GM18867 (cell line): ENCODE measurements around the gene OARD1.
"Not testable (repeated sequence)": the region's sequence is repeated elsewhere in the genome, so short reads cannot be mapped to it uniquely, and the experiment has no call there.

Source experiments
- ATAC-seq: cut with Tn5 transposase; IDR thresholded peaks from one replicate; pipeline ENCODE4 v1.9.1; 2021; ENCODE audit warnings: mild to moderate bottlenecking, moderate library complexity; ENCODE audit not compliant: unreplicated experiment

Gene OARD1, protein sequence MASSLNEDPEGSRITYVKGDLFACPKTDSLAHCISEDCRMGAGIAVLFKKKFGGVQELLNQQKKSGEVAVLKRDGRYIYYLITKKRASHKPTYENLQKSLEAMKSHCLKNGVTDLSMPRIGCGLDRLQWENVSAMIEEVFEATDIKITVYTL

DNA sequence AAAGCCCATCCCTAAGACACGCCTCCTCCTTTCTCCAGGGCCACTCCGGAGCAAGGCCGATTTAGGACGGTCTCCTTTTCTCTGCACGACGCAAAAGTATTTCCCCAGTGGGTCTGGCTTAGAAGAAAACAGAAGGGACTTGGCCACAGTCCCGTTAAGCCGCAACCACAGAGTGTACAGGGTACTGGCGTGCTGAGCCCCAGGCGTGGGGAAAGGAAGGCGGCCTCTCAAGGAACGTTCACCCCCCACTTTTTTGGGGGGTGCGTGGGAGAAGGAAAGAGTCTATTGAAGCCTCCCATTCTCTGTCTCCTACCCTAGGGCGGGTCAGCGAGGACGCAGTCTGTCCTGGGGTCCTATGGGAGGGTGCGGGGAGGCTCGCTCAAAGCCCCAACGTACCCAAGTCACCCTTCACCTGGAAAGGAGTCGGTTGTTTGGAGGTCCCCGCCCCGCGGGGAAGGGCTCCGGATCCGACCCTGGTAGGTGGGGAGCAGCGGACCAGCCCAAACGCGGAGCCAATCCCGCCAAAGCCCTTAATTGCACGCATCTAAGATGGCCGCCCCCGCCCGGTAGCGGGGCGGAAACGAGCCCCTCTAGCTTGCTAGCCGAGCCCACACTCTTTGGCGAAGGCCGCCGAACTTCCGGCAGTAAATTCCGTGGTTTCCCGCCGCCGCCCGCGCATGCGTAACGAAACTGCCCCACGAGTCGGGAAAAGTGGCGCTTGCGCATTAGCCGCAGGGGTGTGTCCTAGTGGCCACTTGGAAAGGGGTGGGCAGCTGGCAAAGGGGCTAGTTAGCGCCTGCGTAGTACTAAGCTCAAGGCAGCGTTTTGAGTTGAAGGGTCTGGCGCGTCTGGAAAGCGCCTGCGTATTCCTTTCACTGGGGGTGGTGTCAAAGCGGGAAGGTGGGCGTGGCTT lies at the start of gene OARD1:
TSS of gene OARD1 (minus strand) at position 434 of the 913 bp plus-strand sequence. CDS start 722 bp downstream, outside the sequence.
- peak; percentile 62 for ATAC-seq

GRCh38 chr6:41120058-41120457 lies 47.9 kb upstream of the OARD1 start:
- ATAC-seq, result no peak

- no peak for ATAC-seq
Measured at GRCh38 chr6:41119508-41119907, 47.4 kb upstream of the OARD1 start.

DNA sequence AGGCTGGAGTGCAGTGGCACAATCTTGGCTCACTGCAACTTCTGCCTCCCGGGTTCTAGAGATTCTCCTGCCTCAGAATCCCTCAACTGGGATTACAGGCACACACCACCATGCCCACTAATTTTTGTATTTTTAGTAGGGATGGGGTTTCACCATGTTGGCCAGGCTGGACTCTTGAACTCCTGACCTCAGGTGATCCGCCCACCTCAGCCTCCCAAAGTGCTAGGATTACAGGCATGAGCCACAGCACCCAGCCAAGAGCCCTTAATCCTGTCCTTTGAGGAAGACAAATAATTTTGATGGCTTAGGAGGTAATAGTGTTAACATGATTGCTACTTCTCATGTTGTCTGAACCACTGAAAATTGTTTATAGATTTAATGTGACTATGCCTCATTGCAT lies 42.9 kb upstream of the OARD1 start:
- ATAC-seq, result not testable (repeated sequence)

GRCh38 chr6:41111017-41111416 lies 38.9 kb upstream of the OARD1 start:
- no peak for ATAC-seq

- ATAC-seq, result no peak
Measured at GRCh38 chr6:41103847-41104246, 31.7 kb upstream of the OARD1 start.

- ATAC-seq, result no peak
Measured at GRCh38 chr6:41100871-41101287, 28.7 kb upstream of the OARD1 start.

DNA sequence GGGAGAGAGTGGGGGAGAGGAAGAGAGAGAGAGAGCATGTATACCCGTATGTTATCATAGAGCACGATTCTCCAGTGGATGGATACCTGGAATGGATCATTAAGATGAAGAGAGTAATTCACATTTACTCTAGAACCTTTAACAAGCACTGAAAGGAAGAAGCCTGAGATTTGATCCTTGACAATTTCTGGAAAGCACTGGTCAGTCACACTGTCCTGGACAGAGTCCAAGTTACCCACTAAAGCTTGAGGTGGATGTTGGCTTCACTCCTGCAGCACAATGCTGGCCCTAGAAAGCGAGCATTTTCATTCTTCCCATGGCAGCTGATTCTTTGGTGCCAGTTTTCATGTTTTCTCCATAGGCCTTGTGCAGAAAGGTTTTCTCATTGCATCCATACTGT lies 26.2 kb upstream of the OARD1 start:
- ATAC-seq, result no peak

DNA sequence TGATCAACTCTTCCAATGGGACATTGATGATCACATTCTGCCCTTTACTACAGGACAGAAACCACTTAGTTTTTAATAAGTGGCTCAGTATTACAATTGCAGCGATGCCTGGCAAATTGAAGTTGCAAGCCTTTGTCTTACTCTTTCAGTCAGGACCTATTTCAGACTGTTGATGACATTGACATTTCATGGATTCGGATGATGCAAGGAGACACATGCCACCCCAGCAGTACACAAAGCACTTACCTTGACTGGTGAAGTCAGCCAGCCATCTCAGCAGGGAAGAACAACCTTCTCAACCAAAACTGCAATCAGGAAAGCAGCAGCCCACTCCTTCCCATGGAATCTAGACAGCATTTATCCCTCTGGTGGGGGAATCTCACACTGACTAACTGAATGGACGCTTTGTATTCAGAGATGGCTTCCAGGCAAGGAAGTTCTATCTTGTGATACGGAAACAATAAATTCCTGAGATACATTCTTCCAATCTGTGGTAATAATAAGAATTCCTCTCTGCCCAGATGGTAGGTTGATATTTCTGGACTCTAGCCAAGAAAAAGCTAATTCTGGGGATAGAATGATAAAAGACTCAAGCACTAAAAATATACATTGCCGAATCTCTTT lies 25.4 kb upstream of the OARD1 start:
- ATAC-seq, result no peak

DNA sequence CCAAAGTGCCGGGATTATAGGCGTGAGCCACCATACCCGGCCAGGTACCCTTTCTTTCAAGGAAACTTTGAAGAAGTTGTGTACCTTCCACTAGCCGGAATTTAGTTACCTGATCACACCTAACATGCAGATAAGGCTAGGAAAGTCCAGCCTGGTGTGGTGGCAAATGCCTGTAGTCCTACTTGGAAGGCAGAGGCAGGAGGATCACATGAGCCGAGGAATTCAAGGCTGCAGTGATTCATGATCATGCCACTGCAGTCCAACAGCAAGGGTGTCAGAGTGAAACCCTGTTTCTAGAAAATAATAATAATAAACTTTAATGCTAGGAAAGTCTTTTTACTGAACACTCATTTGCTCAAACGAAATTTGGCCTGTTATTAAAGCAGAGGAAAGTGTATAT lies 21.6 kb upstream of the OARD1 start:
- ATAC-seq, result no peak

GRCh38 chr6:41092421-41093140 lies 20.4 kb upstream of the OARD1 start:
- ATAC-seq, result no peak

DNA sequence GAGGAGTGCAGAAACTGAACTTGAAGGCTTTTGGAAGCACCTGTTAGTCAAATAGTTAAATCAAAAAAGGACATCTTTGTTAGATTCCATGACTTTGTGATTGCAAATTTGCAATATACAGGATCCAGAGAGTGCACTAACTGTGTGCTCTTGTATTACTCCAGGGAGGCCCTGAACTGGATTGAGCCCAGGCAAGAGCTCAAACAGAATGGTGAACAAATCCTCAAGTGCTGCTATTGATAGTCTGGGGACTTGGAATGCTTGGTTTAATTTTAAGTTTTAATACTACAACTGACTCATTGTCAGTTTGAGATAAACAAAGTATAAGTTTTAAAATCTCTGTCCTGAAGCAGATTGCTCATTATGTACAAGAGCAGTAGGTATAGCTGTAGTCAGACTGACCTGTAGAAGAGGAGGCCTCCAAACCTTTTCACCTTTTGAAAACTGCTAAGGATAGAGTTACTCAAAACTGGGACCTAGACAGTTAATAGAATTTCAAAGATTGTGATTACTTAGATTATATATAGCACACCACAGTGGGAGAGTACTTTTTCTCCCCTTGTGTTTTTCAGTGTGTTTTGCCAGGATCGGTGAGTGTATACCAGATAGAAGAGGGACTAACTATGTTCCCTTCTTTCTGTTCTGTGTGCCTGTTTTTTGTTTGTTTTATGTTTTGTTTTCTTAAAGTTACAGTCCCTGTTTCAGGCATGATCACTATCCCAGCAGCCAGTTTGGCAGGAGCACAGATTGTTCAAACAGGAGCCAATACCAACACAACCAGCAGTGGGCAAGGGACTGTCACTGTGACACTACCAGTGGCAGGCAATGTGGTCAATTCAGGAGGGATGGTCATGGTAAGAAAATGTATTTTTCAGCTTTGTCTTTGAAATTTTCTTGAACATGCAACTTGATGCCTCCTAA lies 18.9 kb upstream of the OARD1 start:
- no peak for ATAC-seq

DNA sequence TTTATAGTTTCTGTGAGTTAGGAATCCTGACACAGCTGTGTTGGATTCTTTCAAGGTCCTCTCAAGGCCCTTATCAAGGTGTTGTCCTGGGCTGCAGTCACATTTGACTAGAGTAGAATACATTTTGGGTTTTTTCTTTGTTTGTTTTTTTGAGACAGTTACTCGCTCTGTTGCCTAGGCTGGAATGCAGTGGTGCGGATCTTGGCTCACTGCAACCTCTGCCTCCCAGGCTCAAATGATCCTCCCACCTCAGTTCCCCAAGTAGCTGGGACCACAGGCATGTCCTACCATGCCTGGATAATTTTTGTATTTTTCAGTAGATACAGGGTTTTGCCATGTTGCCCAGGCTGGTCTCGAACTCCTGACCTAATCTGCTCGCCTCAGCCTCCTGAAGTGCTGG lies 16.3 kb upstream of the OARD1 start:
- ATAC-seq, result no peak

GRCh38 chr6:41085182-41085581 lies 13.0 kb upstream of the OARD1 start:
- ATAC-seq, result no peak

DNA sequence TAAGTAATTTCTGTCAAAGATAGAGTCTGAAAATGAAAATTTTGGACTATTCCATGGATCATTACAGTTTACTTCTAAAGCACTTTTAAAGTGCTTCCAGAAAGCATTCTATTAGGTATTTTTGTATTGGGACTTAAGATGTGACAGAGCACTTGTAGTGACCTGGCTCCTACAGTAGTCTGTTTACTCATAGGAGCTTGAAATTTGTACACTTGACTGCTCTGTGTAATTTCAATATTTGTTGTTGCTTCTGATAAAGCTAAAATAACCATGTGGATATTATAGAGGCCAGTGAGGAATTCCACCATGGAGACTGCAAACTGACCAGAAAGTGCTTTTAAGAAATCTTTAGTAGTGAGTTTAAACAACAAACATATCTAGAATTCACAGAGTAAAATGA lies 10.9 kb upstream of the OARD1 start:
- ATAC-seq, result no peak

- no peak for ATAC-seq
Measured at GRCh38 chr6:41080621-41081020, 8.5 kb upstream of the OARD1 start.

DNA sequence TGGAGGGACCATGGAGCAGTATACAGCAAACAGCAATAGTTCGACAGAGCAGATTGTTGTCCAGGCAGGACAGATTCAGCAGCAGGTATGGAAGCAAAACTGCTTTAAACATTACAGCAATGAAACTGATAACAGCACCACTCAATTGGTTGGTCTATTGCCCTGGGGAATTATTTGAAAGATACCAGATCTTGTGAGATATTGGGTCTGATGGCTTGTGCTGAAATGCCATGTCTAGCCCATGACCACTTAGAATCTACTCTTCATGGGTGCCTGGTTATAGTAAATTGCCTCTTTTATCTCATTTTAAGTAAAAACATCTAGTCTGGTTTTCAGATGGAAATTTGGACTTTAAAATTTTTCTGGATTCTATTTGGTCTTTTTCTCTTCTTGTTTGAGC lies 6.9 kb upstream of the OARD1 start:
- ATAC-seq, result no peak

GRCh38 chr6:41078101-41078500 lies 5.9 kb upstream of the OARD1 start:
- no peak for ATAC-seq

DNA sequence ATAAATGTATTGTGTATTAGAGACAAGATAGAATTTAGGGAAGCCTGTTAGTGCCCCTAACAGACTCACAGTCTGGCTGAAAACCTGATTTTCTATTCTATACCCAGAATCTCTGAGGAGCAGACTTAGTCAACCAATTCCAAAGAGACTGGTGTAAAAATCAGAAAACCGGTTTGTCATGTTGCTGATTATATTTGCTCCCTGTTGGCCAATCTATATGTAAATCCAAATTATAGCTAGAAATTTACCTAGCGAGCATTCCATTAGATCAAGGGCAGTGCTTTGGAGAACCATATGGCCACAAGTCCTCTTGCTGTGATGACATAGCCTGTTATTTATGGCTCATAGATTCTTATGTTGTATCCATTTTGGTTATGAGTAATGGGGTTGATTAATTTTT lies 5.4 kb upstream of the OARD1 start:
- ATAC-seq, result no peak
